OCI-LY3 (cell line): ENCODE data around the gene GPR39.

Source experiments
- CTCF ChIP-seq: fragments of 200-600, 300-600 bp; sonication (generic); IDR thresholded peaks from 2 replicates; pipeline ENCODE4 v1.5.1; 2014; ENCODE audit warnings: antibody characterized with exemption, low read length, low read depth
- EZH2phosphoT487 ChIP-seq: fragments of 200-600 bp; shearing (Covaris generic); IDR thresholded peaks from 2 replicates; pipeline ENCODE4 v1.6.1; 2018; ENCODE audit warnings: antibody characterized with exemption, mixed run types, low read depth

GRCh38 chr2:132597831-132598230 is 181.2 kb downstream of the GPR39 start:
- TF ChIP-seq CTCF (no peak), EZH2phosphoT487 (no peak)
